Fibroblast of skin of scalp (primary cell): ENCODE data around the gene RIMBP2.

Experiments
- DNase-seq: peaks from one replicate; pipeline ENCODE4 v3.0.0-alpha.2; 2013

RIMBP2 gene

DNA sequence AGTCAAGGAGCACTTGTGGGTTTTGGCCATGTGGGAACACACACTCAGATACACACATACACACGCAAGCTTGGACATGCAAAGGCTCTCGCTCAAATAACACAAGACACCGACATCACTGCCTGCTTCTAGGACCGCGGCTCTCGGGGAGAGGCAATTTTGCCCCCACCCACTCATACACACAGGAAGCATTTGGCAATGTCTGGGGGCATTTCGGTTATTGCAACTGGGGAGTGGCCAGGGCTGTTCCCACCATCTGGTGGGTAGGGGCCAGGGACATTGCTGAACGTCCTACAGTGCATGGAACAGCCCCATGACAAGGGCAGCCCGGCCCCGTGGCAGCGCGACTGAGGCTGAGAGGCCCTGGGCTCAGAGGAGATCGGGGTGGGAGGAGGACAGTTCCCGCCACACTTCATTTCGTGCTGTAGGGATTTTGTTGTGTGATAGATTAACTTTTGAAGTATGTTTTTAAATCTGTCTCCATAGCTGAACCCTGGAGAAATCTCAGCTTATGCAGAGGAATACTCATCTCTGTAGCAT lies 35.6 kb downstream of the RIMBP2 start:
- no peak for DNase-seq

DNA sequence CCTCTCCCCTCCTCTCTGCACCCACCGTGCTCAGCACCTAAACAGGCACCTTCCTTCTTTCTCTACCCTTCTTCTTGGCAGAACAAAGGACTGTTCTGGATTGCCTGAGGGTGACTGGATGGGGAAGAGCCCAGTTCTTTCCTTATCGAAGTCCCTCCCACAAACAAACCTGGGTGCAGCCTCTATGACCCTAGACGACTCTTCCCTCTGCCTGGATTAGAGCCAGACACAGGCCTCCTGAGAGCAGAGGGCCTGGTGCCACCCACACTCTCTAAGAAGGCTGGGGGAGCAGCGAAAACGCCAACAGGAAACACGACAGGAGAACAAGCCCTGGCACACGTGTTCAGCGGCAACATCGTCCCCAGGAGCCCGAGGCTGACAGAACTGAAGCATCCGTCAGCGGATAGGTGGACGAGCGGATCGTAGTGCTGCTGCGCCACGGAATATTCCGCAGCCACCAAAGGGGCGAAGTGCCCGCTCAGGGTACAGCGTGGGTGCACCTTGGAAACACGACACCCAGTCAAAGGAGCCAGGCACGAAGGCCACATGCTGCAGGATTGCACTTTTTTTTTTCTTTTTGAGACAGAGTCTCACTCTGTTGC lies 38.0 kb downstream of the RIMBP2 start:
- DNase-seq, result no peak

DNA sequence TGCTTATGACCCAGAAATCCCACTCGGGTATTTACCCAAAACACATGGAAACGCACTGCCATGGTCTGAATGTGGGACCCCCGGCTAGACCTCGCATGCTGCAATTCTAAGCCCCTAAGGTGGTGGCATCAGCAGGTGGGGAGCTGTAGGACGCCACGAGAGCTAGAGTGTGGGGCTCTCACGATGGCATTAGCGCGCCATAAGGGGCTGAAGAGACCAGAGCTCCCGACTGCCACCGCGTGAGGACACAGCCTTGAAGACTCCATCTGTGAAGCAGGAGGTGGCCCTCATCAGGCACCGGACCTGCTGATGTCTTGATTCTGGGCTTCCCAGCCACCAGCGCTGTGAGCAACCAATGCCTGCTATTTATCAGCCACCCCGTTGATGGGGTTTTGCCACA lies 40.3 kb downstream of the RIMBP2 start:
- no peak for DNase-seq

DNA sequence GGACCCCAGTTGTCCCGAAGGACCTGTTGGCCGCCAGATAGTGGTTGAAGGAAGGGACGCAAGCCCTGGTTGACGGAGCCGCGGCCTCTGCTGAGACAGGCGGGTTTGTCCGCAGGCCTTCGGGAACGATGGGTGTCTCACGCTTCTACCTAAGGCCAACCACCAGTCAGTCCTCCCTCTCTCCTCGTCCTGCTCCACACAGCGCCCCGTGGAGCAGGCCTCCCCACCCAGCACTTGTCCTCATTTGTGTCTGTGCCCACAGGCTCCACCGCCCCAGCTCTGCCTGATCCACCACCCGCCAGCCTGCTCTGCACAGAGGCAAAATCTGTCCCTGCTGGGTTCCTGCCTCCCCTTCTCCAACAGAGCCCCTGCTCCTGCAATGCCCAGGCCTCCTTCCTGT lies 41.0 kb downstream of the RIMBP2 start:
- DNase-seq, result no peak

DNA sequence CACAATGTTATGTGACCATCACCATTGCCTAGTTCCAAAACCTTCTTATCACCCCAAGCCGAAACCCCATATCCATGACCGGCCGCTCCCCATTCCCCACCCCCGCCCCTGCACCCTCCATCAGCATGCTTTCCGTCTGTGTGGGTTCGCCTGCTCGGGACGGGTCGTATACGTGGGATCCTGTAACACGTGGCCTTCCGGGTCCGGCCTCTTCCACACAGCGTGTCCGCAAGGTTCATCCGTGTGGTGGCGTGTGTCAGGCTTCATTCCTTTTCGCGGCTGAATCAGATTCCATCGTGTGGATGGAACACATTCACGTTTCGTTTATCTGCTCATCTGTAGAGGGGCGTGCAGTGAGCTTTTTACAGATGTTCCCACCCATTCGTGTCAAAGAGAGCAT lies 41.4 kb downstream of the RIMBP2 start:
- no peak for DNase-seq

DNA sequence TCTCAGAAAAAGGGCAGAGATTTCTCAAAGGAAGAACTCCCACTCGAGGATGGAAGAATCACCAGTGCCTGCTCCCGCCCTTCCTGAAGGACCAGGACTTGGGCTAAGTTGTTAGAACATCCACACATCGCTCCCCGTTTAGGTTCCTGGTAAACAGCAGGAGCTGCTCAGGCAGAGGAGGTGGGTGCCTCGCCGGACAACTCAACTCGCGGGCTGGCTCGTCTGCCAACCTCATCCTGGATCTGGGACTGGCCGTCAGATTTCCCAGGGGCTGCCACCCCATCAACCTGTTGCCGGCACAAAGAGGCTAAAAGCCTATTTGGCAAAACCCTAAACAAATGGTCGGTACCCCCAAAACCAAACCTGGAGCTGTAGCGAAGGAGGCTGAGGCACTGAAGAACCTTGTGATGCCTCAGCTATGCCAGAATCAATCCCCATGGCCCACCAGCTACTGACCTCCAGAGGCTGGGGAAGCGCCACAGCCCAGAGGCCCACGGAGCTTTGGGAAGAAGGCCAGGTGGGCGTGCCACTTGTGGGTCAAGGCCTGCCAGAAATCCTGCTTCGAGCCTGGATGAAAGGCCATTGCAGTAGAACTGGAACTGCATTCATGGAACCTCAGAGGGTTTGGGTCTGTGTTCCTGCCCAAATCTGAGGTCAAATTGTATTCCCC lies 42.9 kb downstream of the RIMBP2 start:
- DNase-seq, result no peak

DNA sequence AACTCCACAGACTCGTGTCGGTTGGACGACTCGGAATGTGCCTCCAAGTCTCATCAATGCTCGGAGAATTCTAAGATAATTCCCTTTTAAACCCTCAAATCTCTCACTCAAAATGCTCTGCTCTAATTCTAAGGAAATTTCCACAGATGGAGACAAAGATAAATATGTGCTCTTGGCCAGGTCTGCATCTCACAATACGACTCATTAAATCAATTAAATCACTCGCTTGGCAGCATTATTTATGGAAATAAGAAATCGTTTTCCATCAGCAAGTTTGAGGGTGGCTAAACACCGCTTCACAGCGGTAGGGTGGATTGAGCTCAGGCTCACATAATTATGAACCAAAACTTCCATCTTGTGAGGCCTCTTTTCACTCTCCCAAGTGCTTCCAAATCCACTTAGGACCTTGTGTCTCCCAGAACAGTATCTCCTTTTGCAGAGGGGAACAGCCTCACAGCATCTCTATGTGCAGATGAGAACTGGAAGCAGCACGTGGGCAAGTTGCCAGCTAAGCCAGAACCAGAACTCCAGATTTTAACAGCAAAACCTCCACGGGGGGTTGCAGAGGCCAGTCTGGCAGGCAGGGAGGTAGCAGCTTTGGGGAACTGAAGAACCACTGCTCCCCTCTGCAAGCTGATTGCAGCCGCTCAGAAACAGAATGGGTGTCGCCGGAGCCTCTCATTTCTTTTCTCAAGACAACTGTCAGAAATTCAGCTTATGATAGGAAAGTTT lies 43.8 kb downstream of the RIMBP2 start:
- no peak for DNase-seq

DNA sequence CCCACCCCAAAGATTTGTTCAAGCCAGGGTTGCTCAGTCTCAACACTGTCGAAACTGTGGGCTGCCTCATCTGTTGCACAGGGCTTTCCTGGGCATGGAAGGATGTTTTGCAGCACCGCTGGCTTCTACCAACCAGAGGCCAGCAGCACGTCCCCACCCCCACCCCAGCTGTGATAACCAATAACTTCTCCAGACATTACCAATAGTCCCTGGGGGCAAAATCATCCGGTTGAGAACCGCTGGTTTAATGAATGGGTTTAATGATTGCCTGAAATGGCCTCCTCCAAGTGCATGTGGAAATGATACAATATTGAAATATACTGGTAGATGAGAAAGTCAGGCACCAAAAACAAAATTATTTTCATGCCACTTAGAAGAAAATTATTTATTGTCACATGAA lies 44.5 kb downstream of the RIMBP2 start:
- no peak for DNase-seq

DNA sequence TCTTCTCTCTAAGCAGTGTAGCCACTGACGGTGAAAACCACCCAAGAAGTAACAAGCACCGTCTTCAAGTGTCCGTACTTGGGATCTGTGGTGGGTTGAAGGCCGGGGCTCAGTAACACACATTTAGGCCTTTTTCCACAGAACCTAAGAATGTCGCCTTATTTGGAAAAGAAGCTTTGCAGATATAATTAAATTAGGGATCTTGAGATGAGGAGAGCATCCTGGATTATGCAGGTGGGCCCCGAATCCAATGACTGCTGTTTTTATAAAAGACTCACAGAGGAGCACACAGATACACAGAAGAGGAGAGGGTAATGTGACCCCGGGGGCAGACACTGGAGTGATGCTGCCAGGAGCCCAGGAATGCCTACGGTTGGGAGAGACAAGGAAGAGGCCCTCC lies 46.3 kb downstream of the RIMBP2 start:
- DNase-seq, result no peak

DNA sequence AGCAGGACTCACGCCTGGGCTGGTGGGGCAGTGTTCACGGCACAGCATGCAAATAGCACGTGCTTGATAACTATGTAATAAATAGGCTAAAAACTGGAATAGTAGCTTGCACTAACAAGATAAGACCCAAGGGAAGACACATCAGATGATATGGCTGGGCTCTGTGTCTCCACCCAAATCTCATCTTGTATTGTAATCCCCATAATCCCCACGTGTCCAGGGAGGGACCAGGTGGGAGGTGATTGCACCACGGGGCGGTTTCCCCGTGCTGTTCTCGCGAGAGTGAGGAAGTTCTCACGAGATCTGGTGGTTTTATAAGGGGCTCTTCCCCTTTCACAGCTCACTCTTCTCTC lies 46.9 kb downstream of the RIMBP2 start:
- DNase-seq, result no peak

DNA sequence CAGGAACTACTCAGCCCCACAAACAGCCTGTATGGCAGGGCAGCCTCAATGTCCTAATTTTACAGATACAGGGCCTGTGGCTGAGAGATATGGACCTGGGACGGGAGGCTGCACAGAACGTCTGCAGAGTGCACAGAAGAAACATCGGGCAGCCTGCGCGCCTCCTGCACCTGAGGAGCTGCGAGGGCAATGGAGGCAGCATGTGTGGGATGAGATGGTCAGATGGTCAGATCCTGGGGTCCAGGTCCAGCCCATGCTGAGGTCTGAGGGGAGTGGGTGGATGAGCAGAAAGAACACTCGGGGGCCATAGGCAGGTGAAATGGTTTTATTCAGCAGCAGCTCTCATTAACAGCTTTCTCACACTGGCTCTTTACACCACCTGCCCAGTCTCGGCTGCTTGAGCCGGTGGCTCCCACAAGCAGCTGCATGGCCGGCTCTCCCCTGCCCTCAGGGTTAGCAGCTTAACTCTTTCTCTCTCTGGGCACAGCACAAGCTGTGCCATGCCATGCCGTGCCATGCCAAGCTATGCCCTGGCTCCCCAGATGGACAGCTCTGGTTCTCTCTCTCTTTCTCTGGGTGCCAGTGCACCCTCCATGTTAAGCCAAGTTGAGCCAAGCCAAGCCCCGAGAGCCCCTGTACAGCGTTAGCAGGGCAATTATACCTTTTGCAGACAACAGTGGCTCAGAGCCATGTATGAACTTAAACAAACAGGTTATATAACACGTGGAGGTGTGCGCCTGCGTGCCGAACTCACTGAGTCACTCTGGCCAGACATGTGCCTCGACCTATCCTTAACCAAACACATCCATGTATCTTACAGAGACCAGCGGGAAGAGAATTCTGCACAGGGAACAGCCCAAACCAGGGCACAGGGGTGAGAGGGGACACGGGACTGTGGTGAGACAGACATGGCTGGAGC lies 47.6 kb downstream of the RIMBP2 start:
- DNase-seq, result no peak

DNA sequence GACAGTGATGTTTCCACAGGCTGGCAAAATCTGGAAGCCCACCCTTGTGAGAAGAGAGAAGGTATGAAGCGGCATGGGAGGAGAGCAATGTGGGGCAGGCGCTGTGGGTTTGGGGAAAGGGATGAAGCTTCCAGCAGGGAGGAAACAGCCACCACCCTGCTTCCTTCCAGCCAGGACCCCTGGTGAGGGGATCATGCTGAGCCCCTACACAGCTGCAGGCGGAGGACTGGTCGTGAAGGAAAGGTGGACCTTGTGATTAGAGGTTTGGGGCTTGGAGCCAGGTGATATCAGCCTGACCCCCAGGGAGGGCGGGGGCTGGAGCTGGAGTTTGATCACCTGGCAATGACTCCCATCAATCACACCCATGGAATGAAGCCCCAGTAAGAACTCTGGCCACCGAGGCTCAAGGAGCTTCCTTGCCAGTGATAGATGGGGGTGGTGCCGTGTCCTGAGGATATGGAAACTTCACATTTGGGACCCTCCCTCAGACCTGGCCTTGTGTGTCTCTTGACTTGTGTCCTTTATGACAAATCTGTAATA lies 48.6 kb downstream of the RIMBP2 start:
- DNase-seq, result no peak

DNA sequence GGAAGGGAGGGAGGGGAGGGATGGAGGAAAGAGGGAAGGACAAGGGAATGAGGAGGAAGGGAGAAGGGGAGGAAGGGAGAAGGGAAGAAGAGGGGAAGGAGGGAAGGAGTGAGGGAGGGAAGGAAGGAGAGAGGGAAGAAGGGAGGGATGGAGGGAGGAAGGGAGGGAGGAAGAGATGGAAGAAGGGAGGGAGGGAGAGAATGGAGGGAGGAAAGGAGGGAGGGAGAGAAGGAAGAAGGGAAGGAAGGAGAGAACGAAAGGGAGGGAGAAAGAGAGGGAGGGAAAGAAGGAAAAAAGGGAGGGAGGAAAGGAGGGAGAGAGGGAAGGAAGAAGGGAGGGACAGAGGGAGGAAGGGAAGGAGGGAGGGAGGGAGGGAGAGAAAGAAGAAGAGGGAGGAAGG lies 49.5 kb downstream of the RIMBP2 start:
- no peak for DNase-seq

DNA sequence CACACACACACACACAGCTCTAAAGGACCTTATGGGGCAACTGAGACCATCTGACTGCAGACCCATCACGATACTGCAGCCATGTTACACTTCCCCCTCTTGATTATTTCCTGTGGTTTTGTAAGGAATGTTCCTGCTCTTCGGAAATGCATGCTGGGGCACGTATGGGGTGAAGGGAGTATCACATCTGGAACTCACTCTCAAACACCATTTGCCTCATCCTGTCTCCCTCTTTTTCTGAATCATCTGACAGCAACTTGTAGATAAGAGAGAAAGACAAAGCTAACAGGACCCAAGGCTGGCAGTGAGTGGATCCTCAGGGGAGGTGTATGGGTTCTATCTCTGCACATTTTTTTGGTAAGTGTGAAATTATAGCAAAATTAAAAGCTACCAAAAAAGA lies 50.3 kb downstream of the RIMBP2 start:
- DNase-seq, result no peak

DNA sequence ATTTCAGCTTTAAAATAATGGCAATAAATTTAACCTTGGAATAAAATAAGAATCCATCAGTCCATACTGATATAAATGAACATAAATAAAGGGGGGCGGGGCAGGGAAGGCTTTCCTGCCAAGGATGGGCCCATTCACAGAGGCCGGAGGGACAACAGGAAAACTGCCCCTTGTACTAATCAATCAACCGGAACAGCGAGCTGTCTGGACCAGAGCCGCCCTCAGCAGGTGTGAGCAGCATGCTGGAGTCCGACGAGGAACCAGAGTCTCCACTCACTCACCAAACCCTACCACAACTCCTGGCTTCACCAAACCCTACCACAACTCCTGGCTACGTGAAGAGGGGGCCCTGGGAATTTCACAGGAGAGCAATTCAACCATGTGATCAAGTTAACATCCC lies 51.3 kb downstream of the RIMBP2 start:
- no peak for DNase-seq

DNA sequence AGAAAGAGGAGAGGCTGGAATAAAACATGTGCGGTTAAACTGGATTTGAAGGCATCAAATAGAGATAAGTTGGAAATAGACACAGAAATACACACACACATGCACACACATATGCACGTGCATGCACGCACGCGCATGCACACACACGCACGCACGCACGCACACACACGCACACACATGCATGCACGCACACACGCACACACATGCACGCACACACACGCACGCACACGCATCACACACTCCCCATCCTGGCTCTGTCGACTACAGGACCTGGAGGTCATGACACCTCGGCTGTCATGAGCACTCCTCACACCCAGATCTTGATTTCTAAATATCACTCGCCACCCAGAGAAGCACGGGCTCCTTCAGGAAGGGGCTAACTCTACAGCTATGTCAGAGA lies 51.8 kb downstream of the RIMBP2 start:
- DNase-seq, result no peak

DNA sequence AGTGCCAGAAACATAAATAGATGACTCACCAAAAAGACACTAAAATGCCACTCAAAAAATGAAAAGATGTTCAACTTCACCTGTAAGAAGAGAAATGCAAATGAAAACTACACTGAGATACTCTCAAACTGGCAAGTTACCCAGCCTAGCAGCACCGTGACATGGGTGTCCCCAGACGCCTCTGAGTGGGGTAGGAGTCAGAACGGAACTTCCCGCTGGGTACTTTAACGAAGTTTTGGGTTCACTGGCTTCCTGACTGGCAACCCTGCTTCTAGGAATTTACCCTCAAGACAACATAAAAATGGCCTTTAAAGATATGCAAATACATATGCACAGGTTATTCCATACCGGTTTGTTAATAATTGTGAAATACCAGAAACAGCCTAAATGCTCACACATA lies 52.6 kb downstream of the RIMBP2 start:
- DNase-seq, result no peak

DNA sequence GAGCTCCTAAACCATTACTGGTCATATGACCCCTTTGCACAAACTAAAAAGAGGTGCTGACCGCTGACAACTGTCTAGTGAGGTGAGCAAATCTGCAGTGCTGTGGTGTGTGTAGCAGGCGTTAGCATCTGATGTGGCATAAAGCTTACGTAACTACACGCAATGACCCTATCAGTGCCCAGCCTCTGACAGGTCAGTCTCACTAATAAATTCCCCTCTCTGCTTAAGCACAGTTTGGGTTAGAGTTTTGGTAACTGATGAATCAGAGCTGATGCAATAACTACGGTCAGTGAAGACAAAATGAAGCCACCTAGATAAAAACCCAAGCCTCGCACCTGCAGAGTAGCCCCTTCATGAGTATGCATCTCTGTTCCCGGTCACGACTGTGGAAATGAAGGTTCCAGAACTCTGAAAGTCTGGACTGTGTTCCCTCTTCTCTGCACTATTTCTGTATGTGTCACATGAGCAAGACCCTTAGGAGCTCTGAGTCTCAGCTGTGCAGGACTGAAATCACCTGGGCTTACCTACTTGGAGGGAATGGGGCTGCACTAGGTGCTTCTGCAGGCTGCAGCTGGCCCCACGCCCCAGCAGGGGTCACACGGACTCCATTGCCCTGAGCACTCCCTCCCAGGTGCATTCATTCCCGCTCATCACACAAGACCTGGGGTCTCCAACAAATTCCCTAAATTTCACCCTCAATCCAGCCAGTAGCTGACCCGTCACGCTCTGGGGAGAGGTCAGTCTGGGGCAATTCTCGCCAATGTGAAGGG lies 54.4 kb downstream of the RIMBP2 start:
- no peak for DNase-seq

DNA sequence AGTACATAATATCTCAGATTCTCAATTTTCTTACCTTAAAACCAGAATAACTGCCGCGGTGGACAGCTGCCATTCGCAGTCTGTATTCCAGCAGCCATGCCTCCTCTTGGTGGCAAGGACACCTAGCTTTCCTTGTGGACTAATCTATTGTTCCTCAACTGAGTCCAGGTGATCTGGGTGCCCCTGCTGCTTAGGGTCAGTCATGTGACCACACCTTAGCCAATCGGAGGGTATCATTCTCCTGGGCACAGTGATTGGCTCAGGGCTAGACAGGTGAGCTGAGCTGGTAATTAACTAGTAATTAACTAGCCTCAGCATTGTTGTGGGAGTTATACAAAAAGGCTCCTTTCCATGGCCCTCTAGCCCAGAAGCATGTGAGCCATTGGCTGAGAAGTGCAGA lies 55.0 kb downstream of the RIMBP2 start:
- no peak for DNase-seq

DNA sequence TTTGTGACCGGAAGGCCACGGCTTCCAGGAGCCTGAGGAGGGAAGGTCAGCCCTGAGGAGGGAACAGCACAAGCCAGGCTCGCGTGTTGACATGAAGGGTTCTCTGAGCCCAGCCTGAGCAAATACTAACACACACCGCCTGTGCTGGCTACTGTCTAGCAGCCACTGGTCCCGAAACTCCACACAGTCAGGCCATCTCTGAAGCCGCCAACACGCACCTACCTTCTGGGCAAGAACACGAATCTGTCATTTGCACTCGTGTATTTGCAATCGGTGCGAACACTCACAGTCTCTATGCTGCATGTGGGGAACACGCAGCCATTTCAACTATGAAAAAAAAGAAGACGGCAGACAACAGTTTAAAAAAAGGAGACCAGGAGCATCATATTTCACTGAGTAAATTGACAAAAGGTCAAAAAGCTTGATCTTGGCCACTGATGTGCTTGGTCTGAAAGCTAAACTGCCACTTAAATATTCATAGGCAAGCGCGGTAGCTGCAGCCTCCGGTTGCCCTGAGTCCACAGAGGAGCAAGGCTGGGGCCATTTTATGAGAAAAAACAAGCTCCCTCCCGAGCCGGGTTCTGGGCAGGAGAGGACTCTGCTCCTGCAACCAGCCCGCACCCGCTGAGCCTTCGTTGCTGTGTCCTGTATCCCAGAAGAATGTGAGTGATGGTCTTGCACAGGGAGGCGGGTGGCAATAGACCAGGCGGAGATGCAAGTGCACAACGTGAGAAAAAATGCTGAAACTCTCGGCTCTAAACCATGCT lies 57.8 kb downstream of the RIMBP2 start:
- no peak for DNase-seq

DNA sequence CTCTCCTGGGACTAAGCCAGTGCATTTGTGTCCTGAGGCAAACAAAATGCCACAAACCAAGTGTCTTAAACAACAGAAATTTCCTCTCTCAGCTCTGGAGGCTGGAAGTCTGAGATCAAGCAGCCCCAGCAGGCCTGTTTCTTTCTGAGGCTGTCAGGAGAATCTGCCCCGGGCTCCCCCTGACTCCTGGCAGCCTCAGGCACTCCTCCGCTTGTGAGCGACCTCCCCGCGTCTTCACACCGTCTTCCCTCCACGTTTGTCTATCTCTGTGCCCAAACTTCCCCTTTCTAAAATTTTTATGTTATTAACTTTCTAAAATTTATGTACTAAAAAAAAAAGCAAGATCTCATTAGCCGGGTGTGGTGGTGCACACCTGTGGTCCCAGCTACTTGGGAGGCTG lies 59.7 kb downstream of the RIMBP2 start:
- no peak for DNase-seq
